HCT116 (cell line): ENCODE measurements around the gene PTBP1. TPM values are rescaled to one million over a fixed set of nuclear protein-coding genes. Genes with fewer than 3 reads are reported as not detected.

Experiments
- ATAC-seq: fragments of 200-7000 bp; cut with Tn5 transposase; 2 replicates; pipeline ENCODE4 v1.9.1; 2020; ENCODE audit warnings: mild to moderate bottlenecking, moderate library complexity
- BruUV-seq: library from RNA; stranded (reverse); fragments of 400-500 nt; replicated peaks from 2 replicates; lab custom pipeline; 2021; lab: Mats Ljungman, UMichigan
- CTCF ChIA-PET: fragments of 300-600 bp; sonication (Branson Sonifier 250); formaldehyde crosslinking; loops from one replicate; lab custom pipeline; 2021; ENCODE audit warnings: antibody characterized with exemption; lab: Charles Lee
- POLR2A ChIA-PET: fragments of 300-600, 350-600 bp; sonication (Branson Sonifier 250); formaldehyde crosslinking; loops from one replicate; lab custom pipeline; 2021; ENCODE audit warnings: antibody characterized with exemption; lab: Charles Lee
- RAD21 ChIA-PET, 2 experiments: fragments of 300-600 bp; sonication (Branson Sonifier 250); formaldehyde crosslinking; loops; one replicate each; lab custom pipeline; 2023; ENCODE audit warnings: low total read pairs in 2 of 2; ENCODE audit not compliant: uncharacterized antibody in 2 of 2, unreplicated experiment in 2 of 2, low non-redundant PET in 1 of 2; lab: Charles Lee
- DNase-seq: peaks from one replicate; pipeline ENCODE4 v3.0.0-alpha.2; 2010; ENCODE audit warnings: low read depth, low spot score
- H2AFZ ChIP-seq: fragments of 200-600 bp; shearing (Covaris generic), sonication (generic); 2 replicates; pipeline ENCODE4 v1.6.1; 2017; ENCODE audit warnings: low read depth, mixed run types, mixed read lengths, antibody characterized with exemption, low read length; ENCODE audit not compliant: poor library complexity, severe bottlenecking
- H3K27ac ChIP-seq: 2 replicates; pipeline ENCODE4 v1.5.1; 2012; ENCODE audit warnings: low read depth, low read length
- H3K27me3 ChIP-seq: fragments of 200-600 bp; sonication (generic); 2 replicates; pipeline ENCODE4 v1.6.1; 2016; ENCODE audit warnings: mixed run types, low read length, mixed read lengths; ENCODE audit not compliant: insufficient read depth
- H3K36me3 ChIP-seq, 2 experiments: fragments of 200-500 bp in 1 of 2; fragments of 200-600 bp in 1 of 2; sonication (Bioruptor generic) in 1 of 2; sonication (generic) in 1 of 2; 2 replicates each; pipeline versions ENCODE4 v1.5.1 to v1.6.1; 2014 to 2016; ENCODE audit warnings: low read length in 2 of 2, inconsistent platforms in 1 of 2, mixed read lengths in 1 of 2, mixed run types in 1 of 2; ENCODE audit not compliant: insufficient read depth in 2 of 2, control insufficient read depth in 1 of 2
- H3K4me1 ChIP-seq, 2 experiments: fragments of 200-600 bp in 1 of 2; sonication (generic) in 1 of 2; 2 replicates each; pipeline versions ENCODE4 v1.5.1 to v1.6.1; 2012 to 2017; ENCODE audit warnings: low read length in 2 of 2, inconsistent platforms in 1 of 2, mild to moderate bottlenecking in 1 of 2, mixed read lengths in 1 of 2, mixed run types in 1 of 2, moderate library complexity in 1 of 2; ENCODE audit not compliant: insufficient read depth in 2 of 2, control insufficient read depth in 1 of 2
- H3K4me2 ChIP-seq: fragments of 200-600 bp; sonication (generic); 2 replicates; pipeline ENCODE4 v1.6.1; 2017; ENCODE audit warnings: mixed run types, low read length, mixed read lengths
- H3K4me3 ChIP-seq, 2 experiments: fragments of 200-600 bp in 1 of 2; sonication (generic) in 1 of 2; replicated peaks in 1 of 2; 2 replicates each; pipeline ENCODE4 v1.5.1; 2011 to 2016; ENCODE audit warnings: low read length in 2 of 2, control low read depth in 1 of 2, low read depth in 1 of 2, mild to moderate bottlenecking in 1 of 2, mixed read lengths in 1 of 2, mixed run types in 1 of 2
- H3K79me2 ChIP-seq: fragments of 200-600 bp; sonication (generic); 2 replicates; pipeline ENCODE4 v1.6.1; 2017; ENCODE audit warnings: mild to moderate bottlenecking, mixed run types, low read length, moderate library complexity, mixed read lengths; ENCODE audit not compliant: insufficient read depth
- H3K9ac ChIP-seq: fragments of 200-600 bp; sonication (generic); 2 replicates; pipeline ENCODE4 v1.6.1; 2016; ENCODE audit warnings: low read length, mixed read lengths
- H3K9me2 ChIP-seq: fragments of 200-600 bp; sonication (generic), shearing (Covaris generic); 2 replicates; pipeline ENCODE4 v1.6.1; 2017; ENCODE audit warnings: mixed run types, mild to moderate bottlenecking, moderate library complexity; ENCODE audit not compliant: insufficient read depth
- H3K9me3 ChIP-seq, 2 experiments: fragments of 200-500 bp in 1 of 2; fragments of 200-600 bp in 1 of 2; sonication (Bioruptor generic) in 1 of 2; sonication (generic) in 1 of 2; 2 replicates each; pipeline ENCODE4 v1.6.1; 2014 to 2017; ENCODE audit warnings: low read length in 2 of 2, mixed read lengths in 2 of 2, inconsistent platforms in 1 of 2, low read depth in 1 of 2, mild to moderate bottlenecking in 1 of 2, mixed run types in 1 of 2, moderate library complexity in 1 of 2; ENCODE audit not compliant: control insufficient read depth in 1 of 2, insufficient read depth in 1 of 2
- H4K20me1 ChIP-seq: fragments of 200-600 bp; sonication (generic), shearing (Covaris generic); 2 replicates; pipeline ENCODE4 v1.6.1; 2017; ENCODE audit warnings: mixed run types, mild to moderate bottlenecking, moderate library complexity; ENCODE audit not compliant: insufficient read depth
- ATF3 ChIP-seq: IDR thresholded peaks from 2 replicates; pipeline ENCODE4 v1.6.1; 2012
- CBX3 ChIP-seq: IDR thresholded peaks from 2 replicates; pipeline ENCODE4 v1.6.1; 2012; ENCODE audit warnings: low read depth
- CEBPB ChIP-seq: IDR thresholded peaks from 2 replicates; pipeline ENCODE4 v1.6.1; 2012; ENCODE audit warnings: low read depth
- EGR1 ChIP-seq: IDR thresholded peaks from 2 replicates; pipeline ENCODE4 v1.6.1; 2012; ENCODE audit warnings: low read depth
- ELF1 ChIP-seq: IDR thresholded peaks from 2 replicates; pipeline ENCODE4 v1.6.1; 2012; ENCODE audit warnings: low read depth, borderline replicate concordance
- EZH2 ChIP-seq: fragments of 200-600 bp; sonication (generic); IDR thresholded peaks from 2 replicates; pipeline ENCODE4 v1.6.1; 2017; ENCODE audit warnings: antibody characterized with exemption, mixed run types
- EZH2phosphoT487 ChIP-seq: fragments of 200-600 bp; IDR thresholded peaks from 2 replicates; pipeline ENCODE4 v1.6.1; 2018; ENCODE audit warnings: antibody characterized with exemption, borderline replicate concordance
- MAX ChIP-seq: IDR thresholded peaks from 2 replicates; pipeline ENCODE4 v1.6.1; 2012
- POLR2A ChIP-seq: IDR thresholded peaks from 2 replicates; pipeline ENCODE4 v1.7.0; 2011; ENCODE audit warnings: borderline replicate concordance; ENCODE audit not compliant: insufficient read depth, insufficient read length; ENCODE audit errors: extremely low read depth
- POLR2AphosphoS5 ChIP-seq: IDR thresholded peaks from 2 replicates; pipeline ENCODE4 v1.6.1; 2011; ENCODE audit warnings: mild to moderate bottlenecking, low read depth, low read length, moderate library complexity
- RAD21 ChIP-seq: IDR thresholded peaks from 2 replicates; pipeline ENCODE4 v1.6.1; 2012; ENCODE audit warnings: low read depth, mild to moderate bottlenecking
- SIN3A ChIP-seq: IDR thresholded peaks from 2 replicates; pipeline ENCODE4 v1.6.1; 2012; ENCODE audit warnings: low read depth
- SP1 ChIP-seq: IDR thresholded peaks from 2 replicates; pipeline ENCODE4 v1.6.1; 2012; ENCODE audit warnings: low read depth
- SRF ChIP-seq: IDR thresholded peaks from 2 replicates; pipeline ENCODE4 v1.6.1; 2012; ENCODE audit warnings: low read depth
- TCF7L2 ChIP-seq: IDR thresholded peaks from 2 replicates; pipeline ENCODE4 v1.7.0; 2011; ENCODE audit warnings: borderline replicate concordance, inconsistent platforms; ENCODE audit not compliant: insufficient read depth, insufficient read length; ENCODE audit errors: extremely low read depth
- YY1 ChIP-seq: IDR thresholded peaks from 2 replicates; pipeline ENCODE4 v1.6.1; 2011; ENCODE audit warnings: low read length, low read depth, moderate library complexity, mild to moderate bottlenecking; ENCODE audit not compliant: insufficient replicate concordance; ENCODE audit errors: extremely low read depth
- ZBTB33 ChIP-seq: IDR thresholded peaks from 2 replicates; pipeline ENCODE4 v1.6.1; 2011; ENCODE audit warnings: mild to moderate bottlenecking, low read length, moderate library complexity; ENCODE audit not compliant: insufficient replicate concordance; ENCODE audit errors: extremely low read depth
- ZFX ChIP-seq: fragments of 450-650 bp; IDR thresholded peaks from 2 replicates; pipeline ENCODE4 v1.6.1; 2017
- ZNF274 ChIP-seq: fragments of 200-500 bp; sonication (Bioruptor generic); IDR thresholded peaks from 2 replicates; pipeline ENCODE4 v1.6.1; 2014; ENCODE audit warnings: mild to moderate bottlenecking, low read depth, low read length, inconsistent platforms
- intact Hi-C: fragments of 100-400 bp; cut with micrococcal nuclease; formaldehyde crosslinking; loops from 2 replicates; pipeline ENCODE4 v1.10.0; 2022
- total RNA-seq: library from RNA; stranded (reverse); gene quantifications from one replicate; pipeline ENCODE4 v1.2.1, GENCODE V29; 2021; ENCODE audit not compliant: unreplicated experiment

Gene PTBP1
- total RNA-seq, 1 experiment from 2014 or later = 676 TPM

GRCh38 chr19:788983-789700, 8.1 kb upstream of the PTBP1 start:
- ATAC-seq (no peak), DNase-seq (no peak)
- POLR2A ChIA-PET = no interaction called here
- Histone ChIP-seq H3K27ac (no peak overlapping the region), H3K4me3 (no peak overlapping the region), H3K27me3 (no peaks in the 10 kb centered on the region), H3K4me1 (peaks cover 8% of the 10 kb centered on the region in 2 experiments), H2AFZ (no peak overlapping the region), H3K4me2 (no peak overlapping the region), H3K79me2 (no peaks in the 10 kb centered on the region), H3K9me3 (no peaks in the 10 kb centered on the region), H3K9ac (no peak overlapping the region), H3K9me2 (no peaks in the 10 kb centered on the region), H3K36me3 (no peaks in the 10 kb centered on the region), H4K20me1 (no peaks in the 10 kb centered on the region)
- no peak for TF ChIP-seq POLR2A
- intact Hi-C loops = no loop called here
- RAD21 ChIA-PET = no interaction called here
- BruUV-seq = no TSS peak
- CTCF ChIA-PET = no interaction called here

- no TSS peak for BruUV-seq
- H3K79me2 ChIP-seq = no peaks in the 10 kb centered on the region
- H3K9me2 ChIP-seq = no peaks in the 10 kb centered on the region
- H4K20me1 ChIP-seq = no peaks in the 10 kb centered on the region
- POLR2A ChIA-PET = no interaction called here
- no peak for ATAC-seq
- H3K27me3 ChIP-seq = no peaks in the 10 kb centered on the region
- intact Hi-C loops = loop anchor here (10.0 kb wide), 1 partner anchor 455 kb away; the partner anchor contains the start of genes ATP5F1D and MIDN
- H3K27ac ChIP-seq = no peak overlapping the region
- no peak for DNase-seq
- no peaks in the 10 kb centered on the region for H3K36me3 ChIP-seq
- no peak overlapping the region for H3K4me2 ChIP-seq
- no peak overlapping the region for H3K4me3 ChIP-seq
- H3K4me1 ChIP-seq = peaks cover 3% of the 10 kb centered on the region in 2 experiments
- no peak overlapping the region for H2AFZ ChIP-seq
- CTCF ChIA-PET = no interaction called here
- H3K9ac ChIP-seq = no peak overlapping the region
- RAD21 ChIA-PET = no interaction called here
- no peaks in the 10 kb centered on the region for H3K9me3 ChIP-seq
- TF ChIP-seq ZFX (no peak), MAX (no peak), RAD21 (no peak), SIN3A (no peak), POLR2AphosphoS5 (no peak), EZH2 (no peak), ZBTB33 (no peak), CEBPB (no peak), SRF (no peak), YY1 (no peak), EGR1 (no peak), TCF7L2 (no peak), ATF3 (no peak), SP1 (no peak), ELF1 (no peak), POLR2A (no peak), ZNF274 (no peak), CBX3 (no peak), EZH2phosphoT487 (no peak)
Measured at GRCh38 chr19:789701-790060, 7.6 kb upstream of the PTBP1 start.
